GM21723 (cell line): ENCODE results near the gene PIK3C2A.

ENCODE experiments used
- ATAC-seq: cut with Tn5 transposase; IDR thresholded peaks from one replicate; pipeline ENCODE4 v1.9.1; 2021; ENCODE audit warnings: mild to moderate bottlenecking, moderate library complexity; ENCODE audit not compliant: unreplicated experiment

The PIK3C2A gene

GRCh38 chr11:17218403-17218802 lies 10.6 kb upstream of the PIK3C2A start:
- no peak for ATAC-seq

GRCh38 chr11:17217401-17217800 lies 9.6 kb upstream of the PIK3C2A start:
- ATAC-seq, result no peak

GRCh38 chr11:17214338-17214737 lies 6.6 kb upstream of the PIK3C2A start:
- no peak for ATAC-seq

- ATAC-seq, result no peak
Observed at GRCh38 chr11:17211286-17211685, 3.5 kb upstream of the PIK3C2A start.

- no peak for ATAC-seq
Observed at GRCh38 chr11:17209939-17210245, 2.1 kb upstream of the PIK3C2A start.

- ATAC-seq, result peak; percentile 63
Observed at GRCh38 chr11:17208257-17208999, 642 bp upstream of the PIK3C2A start.

- ATAC-seq, result no peak
Observed at GRCh38 chr11:17206463-17206862, 1.3 kb downstream of the PIK3C2A start.

- no peak for ATAC-seq
Observed at GRCh38 chr11:17197431-17197898, 10.3 kb downstream of the PIK3C2A start.

- ATAC-seq, result no peak
Observed at GRCh38 chr11:17188675-17189074, 19.1 kb downstream of the PIK3C2A start.

- ATAC-seq, result no peak
Observed at GRCh38 chr11:17186932-17187692, 20.7 kb downstream of the PIK3C2A start.

- ATAC-seq, result no peak
Observed at GRCh38 chr11:17185938-17186337, 21.8 kb downstream of the PIK3C2A start.

- ATAC-seq, result no peak
Observed at GRCh38 chr11:17184882-17185587, 22.8 kb downstream of the PIK3C2A start.

- no peak for ATAC-seq
Observed at GRCh38 chr11:17183836-17184235, 23.9 kb downstream of the PIK3C2A start.

GRCh38 chr11:17179970-17180369 lies 27.8 kb downstream of the PIK3C2A start:
- ATAC-seq, result no peak

GRCh38 chr11:17173332-17173731 lies 34.5 kb downstream of the PIK3C2A start:
- ATAC-seq, result no peak

- no peak for ATAC-seq
Observed at GRCh38 chr11:17171916-17172315, 35.9 kb downstream of the PIK3C2A start.

GRCh38 chr11:17171343-17171742 lies 36.4 kb downstream of the PIK3C2A start:
- no peak for ATAC-seq

- ATAC-seq, result no peak
Observed at GRCh38 chr11:17169876-17170275, 37.9 kb downstream of the PIK3C2A start.

- no peak for ATAC-seq
Observed at GRCh38 chr11:17165247-17165890, 42.4 kb downstream of the PIK3C2A start.

GRCh38 chr11:17164361-17165246 lies 43.2 kb downstream of the PIK3C2A start:
- ATAC-seq, result no peak
